Upper lobe of left lung (tissue), 6 donors: ENCODE data around the gene OSBPL2. TPM values are rescaled to one million over a fixed set of nuclear protein-coding genes. Genes with fewer than 3 reads are reported as not detected.

ENCODE experiments used
- ATAC-seq, 2 donors: fragments of 200-7000 bp; cut with Tn5 transposase; one replicate each; pipeline ENCODE4 v1.9.1; 2022; ENCODE audit warnings: mild to moderate bottlenecking in 2 of 2, moderate library complexity in 2 of 2; ENCODE audit not compliant: low FRiP score in 2 of 2
- DNase-seq, 2 donors: peaks; one replicate each; pipeline ENCODE4 v3.0.0-alpha.2; 2019 to 2020
- H3K27ac ChIP-seq, 4 donors: fragments of 200-600 bp; sonication (generic); one replicate each; pipeline ENCODE4 v1.5.1; 2016 to 2019
- H3K27me3 ChIP-seq, 4 donors: fragments of 200-600 bp; sonication (generic); one replicate each; pipeline ENCODE4 v1.5.1; 2017 to 2019
- H3K36me3 ChIP-seq, 4 donors: fragments of 200-600 bp; sonication (generic); one replicate each; pipeline ENCODE4 v1.5.1; 2016 to 2019
- H3K4me1 ChIP-seq, 4 donors: fragments of 200-600 bp; sonication (generic); one replicate each; pipeline ENCODE4 v1.5.1; 2018 to 2019
- H3K4me3 ChIP-seq, 4 donors: fragments of 200-600 bp; sonication (generic); one replicate each; pipeline ENCODE4 v1.5.1; 2017 to 2019; ENCODE audit warnings: mild to moderate bottlenecking in 2 of 4, moderate library complexity in 1 of 4
- H3K9me3 ChIP-seq, 4 donors: fragments of 200-600 bp; sonication (generic); one replicate each; pipeline ENCODE4 v1.5.1; 2018 to 2019
- CTCF ChIP-seq, 6 experiments: fragments of 450-650 bp in 4 of 6; fragments of 200-600 bp in 2 of 6; sonication (generic) in 2 of 6; IDR thresholded peaks; one replicate each; pipeline ENCODE4 v1.5.1; 2016 to 2019; ENCODE audit warnings: antibody characterized with exemption in 6 of 6
- EP300 ChIP-seq, 4 donors: sonication (generic); formaldehyde crosslinking; IDR thresholded peaks; one replicate each; pipeline ENCODE4 v1.5.1; 2017; ENCODE audit warnings: antibody characterized with exemption in 4 of 4, control low read depth in 2 of 4
- POLR2A ChIP-seq, 4 donors: fragments of 450-650 bp; IDR thresholded peaks; one replicate each; pipeline ENCODE4 v1.5.1; 2016 to 2017; ENCODE audit warnings: antibody characterized with exemption in 4 of 4, mild to moderate bottlenecking in 2 of 4
- POLR2AphosphoS5 ChIP-seq, 2 donors: sonication (generic); formaldehyde crosslinking; IDR thresholded peaks; one replicate each; pipeline ENCODE4 v1.5.1; 2017; ENCODE audit warnings: antibody characterized with exemption in 2 of 2
- WGBS, 2 donors: methylation state at CpG; one replicate each; pipeline ENCODE4 v1.1.5; 2017 to 2018; 5-methylcytosine and 5-hydroxymethylcytosine counted together
- total RNA-seq, 6 donors: library from RNA; depleted of rRNA in 4 of 6; stranded (reverse); fragments of >200 nt in 4 of 6; gene quantifications; one replicate each; pipeline versions ENCODE4 v1.1.0 to v1.2.1, GENCODE V29; 2016 to 2021
- donor health status: DM: no; HTN: no; CAD: no; lungs with moderate emphysema.
- donor health status: DM: no; HTN: yes; CAD: no; lungs with severe emphysema.

The OSBPL2 gene
- total RNA-seq, 6 donors from 2014 or later = 35.7 to 65.0 (median 48.0) TPM

- 87% methylated on average over 14 to 29 of the region's 34 CpGs for WGBS, 2 donors
- H3K27ac ChIP-seq = no peak overlapping the region
- no peak overlapping the region for H3K4me3 ChIP-seq
- H3K4me1 ChIP-seq = no peaks in the 10 kb centered on the region
- no peaks in the 10 kb centered on the region for H3K9me3 ChIP-seq
- TF ChIP-seq POLR2AphosphoS5 (IDR thresholded peaks at IDR 0.05) = no peak
- no peak for TF ChIP-seq POLR2A (IDR thresholded peaks at IDR 0.05)
- H3K27me3 ChIP-seq = no peaks in the 10 kb centered on the region
- DNase-seq (peak in 1 of 2 donors; percentile 82), ATAC-seq (no peak)
- peaks cover 25 to 100% (median 91%) of the 10 kb centered on the region in 4 donors for H3K36me3 ChIP-seq
Measured at GRCh38 chr20:62332989-62333819, 94.9 kb downstream of the OSBPL2 start.

GRCh38 chr20:62333820-62334595 lies 95.7 kb downstream of the OSBPL2 start:
- ATAC-seq = no peak
- 81 to 86% methylated on average over 16 to 27 of the region's 37 CpGs for WGBS, 2 donors

GRCh38 chr20:62334881-62335280 lies 96.6 kb downstream of the OSBPL2 start:
- Histone ChIP-seq H3K27me3 (no peaks in the 10 kb centered on the region), H3K27ac (no peak overlapping the region), H3K4me3 (no peak overlapping the region), H3K9me3 (no peaks in the 10 kb centered on the region), H3K36me3 (peaks cover 18 to 98% (median 83%) of the 10 kb centered on the region in 4 donors), H3K4me1 (no peaks in the 10 kb centered on the region)
- ATAC-seq (no peak), DNase-seq (peak in 1 of 2 donors; percentile 73)
- TF ChIP-seq POLR2AphosphoS5 (IDR thresholded peaks at IDR 0.05) (no peak), POLR2A (IDR thresholded peaks at IDR 0.05) (no peak), CTCF (IDR thresholded peaks at IDR 0.05) (no peak), EP300 (IDR thresholded peaks at IDR 0.05) (no peak)
- 82 to 94% methylated on average over 11 to 12 of the region's 13 CpGs for WGBS, 2 donors

More at GRCh38 chr20:62333820-62334595, 95.7 kb downstream of the OSBPL2 start:
- no peaks in the 10 kb centered on the region for H3K9me3 ChIP-seq
- TF ChIP-seq EP300 (IDR thresholded peaks at IDR 0.05) = no peak
- no peak for TF ChIP-seq CTCF (IDR thresholded peaks at IDR 0.05)
- TF ChIP-seq POLR2AphosphoS5 (IDR thresholded peaks at IDR 0.05) = no peak
- TF ChIP-seq POLR2A (IDR thresholded peaks at IDR 0.05) = no peak
- H3K27me3 ChIP-seq = no peaks in the 10 kb centered on the region
- peak in 1 of 2 donors; percentile 51 for DNase-seq
- H3K27ac ChIP-seq = no peak overlapping the region
- H3K4me1 ChIP-seq = no peaks in the 10 kb centered on the region
- peaks cover 25 to 100% (median 89%) of the 10 kb centered on the region in 4 donors for H3K36me3 ChIP-seq
- H3K4me3 ChIP-seq = no peak overlapping the region

GRCh38 chr20:62335532-62335931 lies 97.2 kb downstream of the OSBPL2 start:
- no peaks in the 10 kb centered on the region for H3K9me3 ChIP-seq
- TF ChIP-seq EP300 (IDR thresholded peaks at IDR 0.05) (no peak), POLR2AphosphoS5 (IDR thresholded peaks at IDR 0.05) (no peak), POLR2A (IDR thresholded peaks at IDR 0.05) (no peak)
- DNase-seq = no peak
- H3K27ac ChIP-seq = no peak overlapping the region
- no peak overlapping the region for H3K4me3 ChIP-seq
- H3K4me1 ChIP-seq = no peaks in the 10 kb centered on the region
- WGBS, 2 donors = 85 to 94% methylated on average over 6 of the region's 6 CpGs
- H3K36me3 ChIP-seq = peaks cover 14 to 98% (median 80%) of the 10 kb centered on the region in 4 donors
- H3K27me3 ChIP-seq = no peaks in the 10 kb centered on the region
- no peak for ATAC-seq

- TF ChIP-seq POLR2A (IDR thresholded peaks at IDR 0.05) = no peak
- TF ChIP-seq POLR2AphosphoS5 (IDR thresholded peaks at IDR 0.05) = no peak
- no peak for TF ChIP-seq CTCF (IDR thresholded peaks at IDR 0.05)
- TF ChIP-seq EP300 (IDR thresholded peaks at IDR 0.05) = no peak
- no peak overlapping the region for H3K4me3 ChIP-seq
- H3K27me3 ChIP-seq = no peaks in the 10 kb centered on the region
- H3K36me3 ChIP-seq = peaks cover 14 to 98% (median 76%) of the 10 kb centered on the region in 4 donors
- H3K4me1 ChIP-seq = no peaks in the 10 kb centered on the region
- H3K27ac ChIP-seq = no peak overlapping the region
- H3K9me3 ChIP-seq = no peaks in the 10 kb centered on the region
- DNase-seq = peak in 1 of 2 donors; percentile 38
- no peak for ATAC-seq
- WGBS, 2 donors = 88% methylated on average over 11 of the region's 11 CpGs; no CpG with 5 or more reads in 1 of the 2 donors
Measured at GRCh38 chr20:62336329-62336728, 98.0 kb downstream of the OSBPL2 start.
